ENCODE results near the gene MXD4.

MXD4 gene

GRCh38 chr4:2274320-2275043, 12.6 kb upstream of the MXD4 start:
- no peak for DNase-seq

- no peak for DNase-seq
Observed at GRCh38 chr4:2273657-2274319, 11.9 kb upstream of the MXD4 start.

DNA sequence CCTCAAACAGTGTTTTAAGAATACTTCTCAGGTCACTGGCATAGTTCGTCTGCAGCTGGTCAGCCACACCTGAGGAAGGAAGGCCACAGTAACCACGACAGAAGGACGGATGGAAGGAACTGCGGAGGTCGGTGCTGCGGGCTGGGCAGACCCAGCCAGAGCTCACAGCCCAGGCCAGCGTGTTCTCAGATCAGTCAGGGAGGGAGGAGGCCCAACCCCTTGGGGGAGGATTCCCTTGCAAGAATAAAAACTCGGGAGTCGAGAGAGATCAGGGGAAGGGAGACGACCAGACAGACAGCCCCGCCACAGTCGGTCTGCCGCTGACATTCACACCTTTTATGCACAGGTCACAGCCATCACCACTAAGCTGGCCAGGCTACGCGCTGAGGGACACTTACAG, 11.3 kb upstream of the MXD4 start:
- DNase-seq, result no peak

DNA sequence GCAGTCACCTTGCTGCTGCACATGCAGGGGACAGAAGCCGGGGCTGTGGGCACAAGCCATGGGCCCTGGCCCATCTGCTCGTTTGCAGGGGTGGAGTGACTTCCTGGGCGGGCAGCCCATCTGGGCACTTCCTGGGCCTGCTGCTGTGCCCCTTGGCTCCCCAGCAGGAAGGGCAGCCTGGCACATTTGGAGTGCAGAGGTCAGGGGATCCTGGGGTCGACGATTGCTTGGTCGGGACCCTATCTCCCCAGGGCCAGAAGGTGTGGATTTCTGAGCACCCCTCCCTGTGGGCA, 10.9 kb upstream of the MXD4 start:
- DNase-seq, result no peak

GRCh38 chr4:2272026-2272827, 10.3 kb upstream of the MXD4 start:
- DNase-seq, result no peak

GRCh38 chr4:2271279-2272025, 9.5 kb upstream of the MXD4 start:
- no peak for DNase-seq

GRCh38 chr4:2270341-2271165, 8.6 kb upstream of the MXD4 start:
- DNase-seq, result no peak

- DNase-seq, result no peak
Observed at GRCh38 chr4:2269618-2270163, 7.8 kb upstream of the MXD4 start.

DNA sequence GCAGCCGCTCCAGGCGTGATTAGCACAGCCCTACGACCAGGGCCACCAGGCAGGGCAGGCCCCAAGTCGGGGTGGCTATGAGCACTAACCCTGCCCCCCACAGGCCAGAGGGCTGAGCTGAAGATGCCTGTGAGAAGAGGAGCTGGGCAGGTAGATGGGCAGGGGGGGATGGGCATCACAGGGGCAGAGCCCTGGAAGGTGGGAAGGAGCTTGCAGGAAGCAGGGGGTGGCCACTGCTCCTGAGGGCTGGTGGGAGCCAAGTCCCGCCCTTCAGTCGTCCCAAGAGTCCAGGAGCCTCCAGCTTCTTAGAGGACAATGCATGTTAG, 7.3 kb upstream of the MXD4 start:
- DNase-seq, result no peak

- no peak for DNase-seq
Observed at GRCh38 chr4:2268357-2269205, 6.7 kb upstream of the MXD4 start.

GRCh38 chr4:2267841-2268240, 5.9 kb upstream of the MXD4 start:
- no peak for DNase-seq

DNA sequence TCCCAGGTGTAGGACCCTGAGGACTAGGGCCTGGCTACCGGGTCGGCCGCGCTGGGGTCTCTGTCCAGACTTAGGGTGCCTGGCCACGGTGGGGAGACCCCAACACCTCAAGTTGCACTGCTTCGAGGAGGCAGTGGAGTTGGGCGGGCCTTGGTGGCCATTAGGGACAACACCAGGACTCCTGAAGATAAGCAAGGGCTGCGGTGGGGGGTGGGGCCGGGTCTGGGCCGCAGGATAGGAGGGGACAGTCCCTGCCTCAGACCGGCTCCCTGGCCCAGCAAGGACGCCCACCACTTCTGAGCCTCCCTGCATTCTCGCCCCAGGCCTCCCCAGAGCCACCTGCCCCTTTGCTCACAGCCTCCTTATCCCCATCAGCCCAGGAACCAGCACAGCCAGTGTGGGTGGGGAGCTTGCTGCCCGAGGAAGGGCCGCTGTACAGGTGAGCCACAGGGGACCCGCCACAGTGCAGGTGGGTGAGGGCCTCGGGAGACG, 5.5 kb upstream of the MXD4 start:
- DNase-seq, result no peak

- no peak for DNase-seq
Observed at GRCh38 chr4:2266821-2267220, 4.9 kb upstream of the MXD4 start.

- DNase-seq, result no peak
Observed at GRCh38 chr4:2266181-2266580, 4.3 kb upstream of the MXD4 start.

DNA sequence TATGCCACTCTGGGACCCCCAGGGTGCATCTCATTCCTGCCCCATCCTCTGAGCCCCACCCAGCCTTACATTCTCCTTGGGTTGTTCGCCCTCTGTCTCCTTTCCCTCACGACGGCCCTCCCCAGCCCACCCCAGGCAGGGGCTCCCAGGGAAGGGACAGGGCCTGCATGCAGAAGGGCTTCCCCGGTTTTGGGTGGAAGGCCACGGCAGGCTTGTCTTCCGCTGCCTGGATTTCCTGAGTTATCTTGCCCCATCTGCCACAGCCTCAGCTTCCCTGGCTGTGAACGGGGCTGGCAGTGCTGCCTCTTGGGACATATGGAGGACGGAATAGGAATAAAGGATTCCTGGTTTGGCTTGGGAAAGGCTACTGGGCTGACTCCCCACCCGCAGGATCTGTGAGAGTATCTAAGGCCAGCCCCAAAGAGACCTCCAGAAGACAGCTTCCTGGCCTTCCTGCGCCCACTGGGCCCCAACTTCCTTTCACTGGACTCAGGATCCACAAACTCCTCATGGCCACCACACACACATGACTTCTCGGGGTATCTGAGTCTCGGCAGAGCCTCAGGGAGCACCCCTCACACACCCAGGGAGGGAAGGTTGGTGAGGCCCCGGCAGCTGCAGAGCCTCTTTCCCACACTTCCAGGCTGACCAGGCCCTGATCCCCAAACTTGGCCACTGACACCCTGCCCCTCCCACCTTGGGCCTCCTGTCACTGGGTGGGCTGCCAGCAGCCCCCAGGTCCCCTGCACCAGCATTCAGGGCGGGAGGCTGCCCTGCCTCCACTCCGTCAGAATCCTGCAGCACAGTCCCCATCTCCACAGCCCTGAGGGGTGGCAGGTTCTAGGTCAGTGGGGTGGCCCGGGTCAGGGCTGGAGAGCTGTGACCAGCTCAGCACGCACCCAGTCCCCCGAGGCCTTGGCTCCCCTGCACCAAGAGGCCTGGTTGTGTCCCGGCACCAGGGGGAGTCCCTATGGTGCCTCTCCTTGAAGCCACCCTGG, 3.5 kb upstream of the MXD4 start:
- no peak for DNase-seq

- DNase-seq, result no peak
Observed at GRCh38 chr4:2264481-2265041, 2.7 kb upstream of the MXD4 start.

DNA sequence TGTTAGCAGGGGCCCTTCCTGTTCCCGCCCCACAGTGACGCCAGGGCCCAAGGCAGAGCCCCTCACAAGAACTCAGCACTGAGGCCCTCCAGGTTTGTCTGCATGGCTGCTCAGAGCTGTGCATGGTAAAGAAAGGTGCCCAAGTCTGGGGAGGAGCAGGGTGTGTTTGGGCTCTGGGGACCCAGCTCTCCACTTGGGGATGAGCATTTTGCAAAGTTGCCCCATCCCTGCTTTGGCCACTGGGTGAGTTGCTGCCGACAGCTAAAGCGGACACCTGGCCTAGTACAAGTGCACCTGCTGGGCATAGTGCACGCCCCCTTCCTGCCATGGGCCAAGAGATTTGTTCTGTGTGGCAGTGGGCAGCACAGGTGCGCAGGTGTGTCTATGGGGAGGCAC, 2.0 kb upstream of the MXD4 start:
- DNase-seq, result no peak

- DNase-seq, result no peak
Observed at GRCh38 chr4:2262944-2263250, 988 bp upstream of the MXD4 start.

DNA sequence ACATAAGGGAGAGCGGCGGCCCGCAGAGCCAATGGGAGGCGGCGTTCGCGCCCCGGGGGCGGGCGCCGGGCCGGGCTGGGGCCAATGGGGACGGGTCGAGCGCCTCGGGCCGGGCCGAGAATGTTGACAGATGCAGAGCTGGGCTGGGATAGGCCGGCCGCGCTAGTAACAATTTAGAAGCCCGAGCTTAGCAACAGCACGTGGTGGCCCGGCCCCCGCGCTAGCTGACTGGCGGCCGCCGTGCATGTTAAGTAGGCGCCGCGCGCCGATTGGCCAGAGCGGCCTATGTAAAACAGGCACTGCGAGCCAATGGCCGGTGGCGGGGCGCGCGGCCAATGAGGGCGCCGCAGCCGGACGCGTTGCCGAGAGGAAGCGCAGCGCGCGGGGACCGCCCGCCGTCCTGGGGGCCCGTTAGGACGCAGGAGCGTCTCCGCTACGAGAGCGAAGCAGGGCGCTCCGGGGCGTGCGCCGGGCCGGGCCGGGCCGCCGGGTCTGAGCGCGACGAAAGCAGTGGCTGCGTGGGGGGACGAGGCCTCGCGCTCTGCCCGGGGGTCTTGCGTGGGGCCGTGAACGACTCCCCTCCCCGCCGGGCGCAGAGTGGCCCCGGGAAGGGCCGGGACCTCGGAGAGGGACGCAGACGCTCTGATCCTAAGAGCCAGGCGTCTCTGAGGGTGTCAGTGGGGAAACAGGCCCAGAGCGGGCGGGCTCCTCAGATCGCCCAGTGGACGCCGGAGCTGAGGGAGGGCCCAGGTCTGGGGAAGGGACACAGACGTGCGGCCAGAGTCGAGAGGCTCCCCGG, 435 bp upstream of the MXD4 start:
- DNase-seq, result peak; percentile 99

All from CD4-positive, alpha-beta T cell treated with Interleukin-21 for 1 hour (primary cell).